ENCODE results near the gene SLC6A8. TPM values are rescaled to one million over a fixed set of nuclear protein-coding genes. Genes with fewer than 3 reads are reported as not detected.

SLC6A8 gene
- total RNA-seq, 2 donors from 2014 or later: 16.8 to 16.9 TPM

DNA sequence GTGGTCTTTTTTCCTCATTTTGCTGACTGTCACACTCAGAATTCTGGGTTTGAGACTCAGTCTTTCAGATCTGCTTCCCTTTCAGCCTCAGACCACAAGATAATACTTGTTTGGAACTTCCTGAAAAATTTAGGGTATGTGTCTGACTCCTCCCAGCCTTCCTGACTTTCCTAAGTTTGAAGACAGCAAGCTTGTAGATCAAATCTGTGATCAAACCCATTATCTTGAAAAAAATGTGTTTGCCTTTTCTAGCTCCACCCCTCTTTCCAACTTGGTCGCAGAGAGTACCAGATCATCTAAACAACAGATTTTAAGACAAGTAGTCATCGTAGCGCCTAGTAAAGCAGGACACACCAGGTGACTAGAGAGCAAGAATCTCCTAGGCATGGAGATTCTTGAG, 26.5 kb downstream of the SLC6A8 start:
- DNase-seq (ENCODE audit: low spot score): no peak
- no peaks in the 10 kb centered on the region for H3K4me1 ChIP-seq (ENCODE audit: control insufficient read depth in 1 of 2, low read depth in 2 of 2)
- no peak overlapping the region for H3K27ac ChIP-seq
- no peaks in the 10 kb centered on the region for H3K9me3 ChIP-seq
- no peak overlapping the region for H3K4me3 ChIP-seq
- no peak for ATAC-seq (ENCODE audit: insufficient number of reproducible peaks, low FRiP score, low read depth)
- TF ChIP-seq, protein P1, sequence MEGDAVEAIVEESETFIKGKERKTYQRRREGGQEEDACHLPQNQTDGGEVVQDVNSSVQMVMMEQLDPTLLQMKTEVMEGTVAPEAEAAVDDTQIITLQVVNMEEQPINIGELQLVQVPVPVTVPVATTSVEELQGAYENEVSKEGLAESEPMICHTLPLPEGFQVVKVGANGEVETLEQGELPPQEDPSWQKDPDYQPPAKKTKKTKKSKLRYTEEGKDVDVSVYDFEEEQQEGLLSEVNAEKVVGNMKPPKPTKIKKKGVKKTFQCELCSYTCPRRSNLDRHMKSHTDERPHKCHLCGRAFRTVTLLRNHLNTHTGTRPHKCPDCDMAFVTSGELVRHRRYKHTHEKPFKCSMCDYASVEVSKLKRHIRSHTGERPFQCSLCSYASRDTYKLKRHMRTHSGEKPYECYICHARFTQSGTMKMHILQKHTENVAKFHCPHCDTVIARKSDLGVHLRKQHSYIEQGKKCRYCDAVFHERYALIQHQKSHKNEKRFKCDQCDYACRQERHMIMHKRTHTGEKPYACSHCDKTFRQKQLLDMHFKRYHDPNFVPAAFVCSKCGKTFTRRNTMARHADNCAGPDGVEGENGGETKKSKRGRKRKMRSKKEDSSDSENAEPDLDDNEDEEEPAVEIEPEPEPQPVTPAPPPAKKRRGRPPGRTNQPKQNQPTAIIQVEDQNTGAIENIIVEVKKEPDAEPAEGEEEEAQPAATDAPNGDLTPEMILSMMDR (IDR thresholded peaks at IDR 0.05): no peak
- H3K36me3 ChIP-seq: peaks cover 18% of the 10 kb centered on the region
- no peaks in the 10 kb centered on the region for H3K27me3 ChIP-seq (replicated peaks; ENCODE audit: insufficient read depth)

DNA sequence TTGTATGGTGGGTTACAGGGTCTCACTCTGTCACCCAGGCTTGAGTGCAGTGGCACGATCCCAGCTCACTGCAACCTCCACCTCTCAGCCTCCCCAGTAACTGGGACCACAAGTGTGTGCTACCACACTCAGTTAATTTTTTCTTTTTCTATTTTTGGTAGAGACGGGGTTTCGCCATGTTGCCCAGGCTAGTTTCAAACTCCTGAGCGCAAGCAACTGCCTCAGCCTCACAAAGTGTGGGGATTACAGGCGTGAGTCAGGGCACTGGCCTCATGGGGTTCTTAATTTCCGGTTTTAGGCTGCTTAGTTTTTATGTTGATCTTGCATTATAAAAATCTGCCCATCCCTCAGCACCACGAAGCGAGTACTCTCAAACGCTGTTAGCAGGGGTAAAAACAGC, 29.7 kb downstream of the SLC6A8 start:
- TF ChIP-seq, protein P1 (IDR thresholded peaks at IDR 0.05): no peak
- no peak overlapping the region for H3K27ac ChIP-seq
- peaks cover 23% of the 10 kb centered on the region for H3K36me3 ChIP-seq
- no peaks in the 10 kb centered on the region for H3K27me3 ChIP-seq (replicated peaks; ENCODE audit: insufficient read depth)
- ATAC-seq (ENCODE audit: insufficient number of reproducible peaks, low FRiP score, low read depth) (no peak), DNase-seq (ENCODE audit: low spot score) (no peak)
- H3K9me3 ChIP-seq: no peaks in the 10 kb centered on the region
- peaks cover 1 to 4% of the 10 kb centered on the region in 2 donors for H3K4me1 ChIP-seq (ENCODE audit: control insufficient read depth in 1 of 2, low read depth in 2 of 2)
- no peak overlapping the region for H3K4me3 ChIP-seq

DNA sequence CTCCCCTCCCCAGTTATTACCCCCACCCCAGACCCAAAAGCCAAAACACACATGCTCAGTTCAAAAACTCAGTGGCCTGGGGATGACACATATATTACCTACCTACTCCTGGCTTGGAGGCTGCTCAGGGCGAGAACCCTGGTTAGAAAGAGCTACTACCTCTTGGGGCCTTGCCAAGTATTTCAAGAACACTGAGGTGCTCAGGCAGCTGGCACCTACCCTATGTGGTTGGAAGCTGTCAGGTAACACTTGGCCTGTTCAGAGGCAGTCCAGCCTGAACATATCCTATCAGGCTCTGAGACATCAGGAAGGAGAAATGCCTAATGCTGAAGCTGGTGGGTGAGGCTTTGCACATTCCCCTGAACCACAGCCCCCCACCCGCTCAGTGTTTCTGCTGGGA, 31.5 kb downstream of the SLC6A8 start:
- ATAC-seq (ENCODE audit: insufficient number of reproducible peaks, low FRiP score, low read depth) (no peak), DNase-seq (ENCODE audit: low spot score) (no peak)
- Histone ChIP-seq H3K27ac (no peak overlapping the region), H3K9me3 (no peaks in the 10 kb centered on the region), H3K4me3 (no peak overlapping the region), H3K27me3 (replicated peaks; ENCODE audit: insufficient read depth) (no peaks in the 10 kb centered on the region), H3K4me1 (ENCODE audit: control insufficient read depth in 1 of 2, low read depth in 2 of 2) (peaks cover 4 to 13% of the 10 kb centered on the region in 2 donors), H3K36me3 (peaks cover 23% of the 10 kb centered on the region)
- TF ChIP-seq, protein P1 (IDR thresholded peaks at IDR 0.05): no peak

DNA sequence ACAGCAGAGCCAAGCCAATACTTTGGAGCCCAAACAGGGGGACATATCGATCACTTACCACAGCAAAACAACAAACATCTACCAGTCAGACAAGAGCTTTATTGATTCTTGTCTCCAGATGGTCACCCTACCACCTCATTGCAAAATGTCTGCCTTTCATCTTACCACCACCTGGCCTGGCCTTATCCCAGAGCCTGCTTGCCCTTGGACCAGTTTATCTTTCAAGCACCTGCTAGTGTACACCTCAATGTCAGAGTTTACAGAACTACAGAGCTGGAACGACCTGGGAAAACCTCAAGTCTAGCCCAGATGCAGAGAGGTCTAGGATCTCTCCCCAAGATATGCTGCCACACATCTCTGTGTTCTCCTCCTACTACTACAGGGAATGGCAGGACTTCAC, 32.0 kb downstream of the SLC6A8 start:
- DNase-seq (ENCODE audit: low spot score): no peak
- H3K4me3 ChIP-seq: no peak overlapping the region
- peaks cover 19% of the 10 kb centered on the region for H3K36me3 ChIP-seq
- H3K9me3 ChIP-seq: no peaks in the 10 kb centered on the region
- TF ChIP-seq, protein P1 (IDR thresholded peaks at IDR 0.05): no peak
- peaks cover 4 to 13% of the 10 kb centered on the region in 2 donors for H3K4me1 ChIP-seq (ENCODE audit: control insufficient read depth in 1 of 2, low read depth in 2 of 2)
- no peak for ATAC-seq (ENCODE audit: insufficient number of reproducible peaks, low FRiP score, low read depth)
- H3K27ac ChIP-seq: no peak overlapping the region
- no peaks in the 10 kb centered on the region for H3K27me3 ChIP-seq (replicated peaks; ENCODE audit: insufficient read depth)

DNA sequence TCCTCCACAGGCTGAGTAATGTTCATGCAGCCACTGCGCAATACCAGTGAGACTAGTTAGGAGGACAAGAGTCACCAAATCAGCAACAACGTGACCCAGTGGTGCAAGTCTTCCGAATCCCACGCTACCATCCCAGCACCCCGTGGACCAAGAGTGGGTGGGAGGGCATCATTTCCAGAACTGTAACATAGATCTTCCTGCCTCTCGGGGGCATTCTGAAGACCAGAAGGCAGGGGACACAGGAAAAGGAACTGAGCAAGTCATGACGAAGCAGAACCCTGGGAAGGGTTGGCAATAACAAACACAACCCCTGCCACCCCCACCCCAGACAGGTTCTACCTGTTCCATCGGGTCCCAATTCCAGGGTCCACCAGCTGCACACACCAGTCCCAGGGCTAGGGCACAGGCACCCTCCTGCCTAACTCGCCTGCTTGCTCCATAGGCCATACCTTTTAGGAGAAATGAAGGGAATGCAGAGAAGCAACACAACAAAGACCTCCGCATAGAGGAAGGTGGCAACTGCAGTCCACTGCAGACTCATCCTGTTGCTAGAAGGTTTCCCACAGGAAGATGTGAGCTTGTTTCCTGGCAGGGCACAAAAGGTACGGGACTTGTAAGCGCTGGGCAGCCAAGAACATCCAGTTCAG, 35.1 kb downstream of the SLC6A8 start:
- Histone ChIP-seq H3K4me1 (ENCODE audit: control insufficient read depth in 1 of 2, low read depth in 2 of 2) (peaks cover 19 to 44% of the 10 kb centered on the region in 2 donors), H3K27me3 (replicated peaks; ENCODE audit: insufficient read depth) (no peaks in the 10 kb centered on the region), H3K27ac (peak overlapping the region; percentile 56 to 90), H3K9me3 (no peaks in the 10 kb centered on the region), H3K36me3 (peaks cover 5% of the 10 kb centered on the region), H3K4me3 (peak overlapping the region; percentile 80)
- DNase-seq (ENCODE audit: low spot score) (no peak), ATAC-seq (ENCODE audit: insufficient number of reproducible peaks, low FRiP score, low read depth) (no peak)
- TF ChIP-seq, protein P1 (IDR thresholded peaks at IDR 0.05): no peak

All from thoracic aorta (tissue), 2 donors.